Loucy (cell line): ENCODE data around the gene FAM3C.
"Not testable (repeated sequence)": the region's sequence is repeated elsewhere in the genome, so short reads cannot be mapped to it uniquely, and the experiment has no call there.

Experiments
- H2AFZ ChIP-seq: fragments of 200-600 bp; sonication (generic); 2 replicates; pipeline ENCODE4 v1.6.0; 2016; ENCODE audit warnings: antibody characterized with exemption, mild to moderate bottlenecking, low read length, moderate library complexity
- H3F3A ChIP-seq: fragments of 200-600 bp; 2 replicates; pipeline ENCODE4 v1.6.0; 2016; ENCODE audit warnings: antibody characterized with exemption, low read depth, mild to moderate bottlenecking
- H3K27me3 ChIP-seq: fragments of 200-600 bp; sonication (generic); 2 replicates; pipeline ENCODE4 v1.6.1; 2014; ENCODE audit warnings: low read length, mild to moderate bottlenecking; ENCODE audit not compliant: insufficient read depth, poor library complexity, severe bottlenecking
- H3K36me3 ChIP-seq: fragments of 200-600 bp; sonication (generic); 2 replicates; pipeline ENCODE4 v1.6.1; 2016; ENCODE audit warnings: low read length; ENCODE audit not compliant: insufficient read depth
- H3K4me1 ChIP-seq: fragments of 200-600 bp; sonication (generic); 2 replicates; pipeline ENCODE4 v1.5.1; 2014; ENCODE audit warnings: low read length, mild to moderate bottlenecking; ENCODE audit not compliant: insufficient read depth, poor library complexity, severe bottlenecking
- H3K4me2 ChIP-seq: fragments of 200-600 bp; sonication (generic); 2 replicates; pipeline ENCODE4 v1.6.0; 2014; ENCODE audit warnings: antibody characterized with exemption, low read length, low read depth, mild to moderate bottlenecking; ENCODE audit not compliant: poor library complexity, severe bottlenecking
- H3K4me3 ChIP-seq: fragments of 200-600 bp; sonication (generic); 2 replicates; pipeline ENCODE4 v1.5.1; 2014; ENCODE audit warnings: low read length, mild to moderate bottlenecking, mixed read lengths; ENCODE audit not compliant: poor library complexity, severe bottlenecking
- H3K79me2 ChIP-seq: fragments of 200-600 bp; sonication (generic); 2 replicates; pipeline ENCODE4 v1.6.1; 2014; ENCODE audit warnings: low read length; ENCODE audit not compliant: insufficient read depth
- H3K9ac ChIP-seq: fragments of 200-600 bp; sonication (generic); 2 replicates; pipeline ENCODE4 v1.6.0; 2014; ENCODE audit warnings: mild to moderate bottlenecking, low read depth, low read length, moderate library complexity; ENCODE audit not compliant: poor library complexity, severe bottlenecking
- H3K9me2 ChIP-seq: fragments of 200-600 bp; sonication (generic); replicated peaks from 2 replicates; pipeline ENCODE4 v1.6.1; 2016; ENCODE audit warnings: low read depth, low read length, mixed read lengths
- H3K9me3 ChIP-seq: fragments of 200-600 bp; sonication (generic); 2 replicates; pipeline ENCODE4 v1.6.1; 2014; ENCODE audit warnings: mild to moderate bottlenecking, antibody characterized with exemption, low read length, low read depth; ENCODE audit not compliant: insufficient read depth
- H4K20me1 ChIP-seq: fragments of 200-600 bp; sonication (generic); 2 replicates; pipeline ENCODE4 v1.6.0; 2014; ENCODE audit warnings: antibody characterized with exemption, low read length, mild to moderate bottlenecking; ENCODE audit not compliant: insufficient read depth, poor library complexity, severe bottlenecking
- EZH2phosphoT487 ChIP-seq: fragments of 200-600 bp; IDR thresholded peaks from 2 replicates; pipeline ENCODE4 v1.6.1; 2018; ENCODE audit warnings: antibody characterized with exemption, mild to moderate bottlenecking, moderate library complexity, borderline replicate concordance
- TF ChIP-seq, protein P1 (sequence below): fragments of 200-600 bp; sonication (generic); conservative IDR thresholded peaks from 2 replicates; pipeline ENCODE4 v1.5.1; 2014; ENCODE audit warnings: mild to moderate bottlenecking, antibody characterized with exemption, low read length

Gene FAM3C

DNA sequence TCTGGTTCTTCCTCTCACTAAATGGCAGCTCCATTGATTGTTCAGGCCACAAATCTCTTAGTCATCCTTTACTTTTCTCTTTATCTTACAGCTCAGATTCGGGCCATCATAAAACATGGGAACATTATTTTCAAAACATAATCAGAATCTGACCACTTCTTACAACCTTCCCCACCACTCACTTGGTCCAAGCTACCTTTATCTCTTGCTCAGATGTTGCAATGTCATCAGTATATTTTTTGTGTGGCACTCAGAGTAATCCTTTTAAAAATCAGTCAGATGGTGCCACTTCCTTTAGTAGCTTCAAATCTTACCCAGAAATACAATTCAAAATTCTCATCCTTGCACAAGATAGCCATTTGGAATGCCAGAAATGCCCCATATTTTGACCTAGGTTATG, 34.5 kb upstream of the FAM3C start:
- Histone ChIP-seq H3K4me1 (no peaks in the 10 kb centered on the region), H3K4me3 (no peak overlapping the region), H4K20me1 (no peaks in the 10 kb centered on the region), H3K36me3 (no peaks in the 10 kb centered on the region), H3K27me3 (no peaks in the 10 kb centered on the region), H2AFZ (no peak overlapping the region), H3F3A (no peaks in the 10 kb centered on the region), H3K9ac (no peak overlapping the region), H3K9me2 (no peaks in the 10 kb centered on the region), H3K9me3 (no peaks in the 10 kb centered on the region), H3K4me2 (no peak overlapping the region), H3K79me2 (no peaks in the 10 kb centered on the region)
- TF ChIP-seq, protein P1, sequence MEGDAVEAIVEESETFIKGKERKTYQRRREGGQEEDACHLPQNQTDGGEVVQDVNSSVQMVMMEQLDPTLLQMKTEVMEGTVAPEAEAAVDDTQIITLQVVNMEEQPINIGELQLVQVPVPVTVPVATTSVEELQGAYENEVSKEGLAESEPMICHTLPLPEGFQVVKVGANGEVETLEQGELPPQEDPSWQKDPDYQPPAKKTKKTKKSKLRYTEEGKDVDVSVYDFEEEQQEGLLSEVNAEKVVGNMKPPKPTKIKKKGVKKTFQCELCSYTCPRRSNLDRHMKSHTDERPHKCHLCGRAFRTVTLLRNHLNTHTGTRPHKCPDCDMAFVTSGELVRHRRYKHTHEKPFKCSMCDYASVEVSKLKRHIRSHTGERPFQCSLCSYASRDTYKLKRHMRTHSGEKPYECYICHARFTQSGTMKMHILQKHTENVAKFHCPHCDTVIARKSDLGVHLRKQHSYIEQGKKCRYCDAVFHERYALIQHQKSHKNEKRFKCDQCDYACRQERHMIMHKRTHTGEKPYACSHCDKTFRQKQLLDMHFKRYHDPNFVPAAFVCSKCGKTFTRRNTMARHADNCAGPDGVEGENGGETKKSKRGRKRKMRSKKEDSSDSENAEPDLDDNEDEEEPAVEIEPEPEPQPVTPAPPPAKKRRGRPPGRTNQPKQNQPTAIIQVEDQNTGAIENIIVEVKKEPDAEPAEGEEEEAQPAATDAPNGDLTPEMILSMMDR: no peak
- no peak for TF ChIP-seq EZH2phosphoT487

DNA sequence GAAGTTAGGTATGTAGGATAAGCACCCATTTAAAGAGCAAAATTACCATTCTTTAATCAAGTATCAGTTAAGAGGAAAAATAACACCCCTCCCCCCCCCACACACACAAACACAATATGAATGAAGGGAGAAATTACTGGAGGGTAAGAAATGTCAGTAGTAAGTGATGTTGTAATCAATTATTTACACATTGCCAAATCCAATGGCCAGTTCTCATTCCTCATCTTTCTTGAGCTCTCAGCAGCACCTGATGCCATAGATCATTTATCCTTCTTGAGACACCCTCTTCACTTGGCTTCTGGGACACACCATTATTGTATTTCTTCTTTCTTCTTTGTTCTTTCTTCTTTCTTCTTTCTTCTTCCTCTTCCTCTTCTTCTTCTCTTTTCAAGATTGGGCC, 33.7 kb upstream of the FAM3C start:
- H3K9me3 ChIP-seq: no peaks in the 10 kb centered on the region
- H3K9me2 ChIP-seq: no peaks in the 10 kb centered on the region
- no peaks in the 10 kb centered on the region for H3F3A ChIP-seq
- H3K4me1 ChIP-seq: no peaks in the 10 kb centered on the region
- H3K27me3 ChIP-seq: no peaks in the 10 kb centered on the region
- H3K9ac ChIP-seq: no peak overlapping the region
- H3K4me2 ChIP-seq: no peak overlapping the region
- H4K20me1 ChIP-seq: no peaks in the 10 kb centered on the region
- no peak overlapping the region for H3K4me3 ChIP-seq
- no peak for TF ChIP-seq EZH2phosphoT487
- TF ChIP-seq, protein P1: no peak
- no peaks in the 10 kb centered on the region for H3K36me3 ChIP-seq
- no peaks in the 10 kb centered on the region for H3K79me2 ChIP-seq
- no peak overlapping the region for H2AFZ ChIP-seq

DNA sequence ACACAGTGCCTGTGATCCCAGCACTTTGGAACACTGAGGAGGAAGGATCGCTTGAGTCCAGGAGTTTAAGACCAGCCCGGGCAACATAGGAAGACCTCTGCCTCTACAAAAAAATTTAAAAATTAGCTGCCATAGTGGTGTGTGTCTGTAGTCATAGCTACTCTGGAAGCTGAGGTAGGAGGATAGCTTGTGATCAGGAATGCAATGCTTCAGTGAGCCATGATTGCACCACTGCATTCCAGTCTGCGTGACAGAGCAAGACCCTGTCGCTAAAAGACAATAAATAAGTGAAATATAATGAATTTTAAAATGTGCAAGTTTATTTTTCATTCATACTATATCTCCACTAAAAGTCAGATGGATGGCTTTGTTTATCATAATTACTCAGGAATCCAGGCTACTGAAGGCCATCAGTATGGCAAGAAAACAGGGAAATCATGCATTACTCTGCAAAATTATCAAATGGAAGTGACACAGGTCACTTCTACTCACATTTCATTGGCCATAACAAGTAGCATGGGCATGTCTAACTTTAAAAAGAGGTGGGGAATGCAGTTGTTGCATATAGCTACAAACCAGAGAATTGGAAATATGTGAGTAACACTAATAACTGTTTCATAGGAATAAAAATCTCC, 32.9 kb upstream of the FAM3C start:
- no peaks in the 10 kb centered on the region for H3K9me2 ChIP-seq
- H2AFZ ChIP-seq: no peak overlapping the region
- no peaks in the 10 kb centered on the region for H4K20me1 ChIP-seq

DNA sequence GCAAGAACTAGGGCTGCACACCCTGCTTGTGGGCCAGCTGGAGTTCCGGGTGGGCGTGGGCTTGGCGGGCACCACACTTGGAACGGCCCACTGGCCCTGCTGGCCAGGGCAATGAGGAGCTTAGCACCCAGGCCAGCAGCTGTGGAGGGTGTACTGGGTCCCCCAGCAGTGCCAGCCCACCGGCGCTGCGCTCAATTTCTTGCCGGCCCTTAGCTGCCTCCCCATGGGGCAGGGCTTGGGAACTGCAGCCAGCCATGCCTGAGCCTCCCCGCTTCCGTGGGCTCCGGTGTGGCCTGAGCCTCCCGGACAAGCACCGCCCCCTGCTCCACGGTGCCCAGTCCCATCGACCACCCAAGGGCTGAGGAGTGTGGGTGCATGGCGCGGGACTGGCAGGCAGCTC, 25.6 kb upstream of the FAM3C start:
- H4K20me1 ChIP-seq, H3K9me2 ChIP-seq, H3K9me3 ChIP-seq, H3F3A ChIP-seq, H2AFZ ChIP-seq, H3K9ac ChIP-seq, H3K36me3 ChIP-seq, H3K79me2 ChIP-seq, H3K27me3 ChIP-seq, H3K4me2 ChIP-seq, H3K4me1 ChIP-seq, H3K4me3 ChIP-seq: not testable (repeated sequence)

More for the DNA sequence above, 32.9 kb upstream of the FAM3C start:
- no peaks in the 10 kb centered on the region for H3K36me3 ChIP-seq
- TF ChIP-seq EZH2phosphoT487: no peak
- TF ChIP-seq, protein P1: no peak
- H3K9me3 ChIP-seq: no peaks in the 10 kb centered on the region
- no peaks in the 10 kb centered on the region for H3F3A ChIP-seq
- H3K4me1 ChIP-seq: no peaks in the 10 kb centered on the region
- no peak overlapping the region for H3K4me2 ChIP-seq
- H3K79me2 ChIP-seq: no peaks in the 10 kb centered on the region
- no peak overlapping the region for H3K9ac ChIP-seq
- H3K4me3 ChIP-seq: no peak overlapping the region
- H3K27me3 ChIP-seq: no peaks in the 10 kb centered on the region
